GM19023 (cell line): ENCODE measurements around the gene NPTX1.

ENCODE experiments used
- ATAC-seq: cut with Tn5 transposase; IDR thresholded peaks from one replicate; pipeline ENCODE4 v1.9.1; 2021; ENCODE audit warnings: mild to moderate bottlenecking, moderate library complexity; ENCODE audit not compliant: unreplicated experiment

Gene NPTX1

DNA sequence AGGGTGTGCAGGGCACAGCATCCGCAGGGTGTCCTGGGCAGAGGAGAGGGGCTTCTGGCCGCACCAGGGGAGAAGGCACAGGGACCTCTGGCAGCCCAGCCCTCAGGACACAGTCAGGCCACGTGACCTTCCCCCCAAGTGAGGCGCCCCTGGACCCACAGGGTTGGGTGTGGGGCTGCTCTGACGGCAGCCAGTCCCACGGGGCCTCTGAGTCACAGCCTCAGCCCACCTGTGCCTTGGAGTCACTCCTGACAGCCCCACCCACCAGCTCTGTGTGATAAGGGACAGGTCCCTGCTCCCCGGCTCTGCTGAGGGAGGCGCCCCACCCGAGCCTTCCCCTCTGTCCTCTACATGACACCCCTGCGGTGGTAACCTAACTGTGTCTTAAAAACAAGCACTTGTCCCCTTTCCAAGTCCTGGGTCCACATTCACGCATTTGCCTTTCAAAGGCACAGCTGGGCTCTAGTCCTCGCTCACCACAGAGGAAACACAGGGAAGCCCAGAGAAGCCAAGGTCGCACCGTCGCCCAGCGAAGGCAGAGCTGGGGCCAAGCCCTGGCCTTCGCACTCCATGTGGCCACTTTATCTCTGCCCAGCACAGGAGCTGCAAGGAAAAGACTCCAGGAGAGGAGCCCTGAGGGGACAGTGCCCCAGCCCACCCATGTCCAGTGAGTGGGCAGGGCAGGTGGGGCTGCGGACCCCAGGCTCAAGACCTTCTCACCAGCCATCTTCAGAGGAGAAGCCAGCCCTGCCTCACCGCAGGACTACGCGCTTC is 5.1 kb upstream of the NPTX1 start:
- ATAC-seq, result no peak

DNA sequence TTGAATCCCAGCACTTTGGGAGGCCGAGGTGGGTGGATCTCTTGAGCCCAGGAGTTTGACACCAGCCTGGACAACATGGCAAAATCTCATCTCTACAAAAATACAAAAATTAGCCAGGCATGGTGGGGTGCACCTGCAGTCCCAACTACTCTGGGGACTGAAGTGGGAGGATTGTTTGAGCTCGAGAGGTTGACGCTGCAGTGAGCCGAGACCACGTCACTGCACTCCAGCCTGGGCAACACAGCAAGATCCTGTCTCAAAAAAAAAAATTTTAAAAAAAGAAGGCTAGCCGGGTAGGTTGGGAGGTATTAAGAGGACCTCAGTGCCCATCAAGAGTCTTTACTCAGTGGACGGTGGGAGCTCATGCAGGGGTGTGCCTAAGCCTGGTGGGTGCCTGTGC is 3.8 kb upstream of the NPTX1 start:
- ATAC-seq, result no peak

- no peak for ATAC-seq
Observed at GRCh38 chr17:80479246-80479566, 2.8 kb upstream of the NPTX1 start.

DNA sequence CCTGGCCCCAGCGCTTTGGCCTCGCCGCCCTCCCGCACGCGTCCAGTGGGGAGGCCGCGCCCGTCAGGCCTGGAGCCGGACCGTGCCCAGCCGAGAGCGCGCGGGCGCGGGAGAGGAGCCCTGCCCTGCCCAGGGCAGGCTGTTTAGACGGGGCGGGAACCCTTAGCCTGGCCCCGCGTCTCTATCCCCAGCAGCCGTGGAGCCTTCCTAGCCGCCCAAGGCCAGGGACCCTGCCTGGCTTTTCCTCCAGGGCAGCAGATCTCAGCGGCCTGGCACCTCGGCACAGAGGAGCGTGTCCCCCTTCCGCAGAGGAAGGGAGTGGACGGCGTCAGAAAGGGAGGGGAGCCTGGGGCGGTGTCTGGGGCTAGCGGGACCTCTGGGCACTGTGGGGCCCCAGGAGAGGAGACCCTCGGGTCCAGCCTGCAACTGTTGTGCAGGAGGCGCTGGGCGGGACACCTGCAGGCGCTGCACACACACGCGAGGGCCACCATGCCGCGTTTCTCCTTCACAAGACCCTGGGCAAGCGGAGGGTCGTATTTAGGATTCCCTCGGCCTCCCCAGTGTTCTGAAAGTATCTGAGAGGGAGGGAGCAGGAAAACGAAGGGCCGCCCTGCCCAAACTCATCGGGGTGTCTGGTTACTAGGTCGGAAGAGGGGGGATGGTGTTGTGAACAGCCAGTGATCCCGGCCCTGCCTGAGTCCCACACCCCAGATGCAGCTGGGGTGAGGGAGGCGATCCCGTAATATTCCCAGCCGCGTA is 2.3 kb upstream of the NPTX1 start:
- ATAC-seq, result no peak

DNA sequence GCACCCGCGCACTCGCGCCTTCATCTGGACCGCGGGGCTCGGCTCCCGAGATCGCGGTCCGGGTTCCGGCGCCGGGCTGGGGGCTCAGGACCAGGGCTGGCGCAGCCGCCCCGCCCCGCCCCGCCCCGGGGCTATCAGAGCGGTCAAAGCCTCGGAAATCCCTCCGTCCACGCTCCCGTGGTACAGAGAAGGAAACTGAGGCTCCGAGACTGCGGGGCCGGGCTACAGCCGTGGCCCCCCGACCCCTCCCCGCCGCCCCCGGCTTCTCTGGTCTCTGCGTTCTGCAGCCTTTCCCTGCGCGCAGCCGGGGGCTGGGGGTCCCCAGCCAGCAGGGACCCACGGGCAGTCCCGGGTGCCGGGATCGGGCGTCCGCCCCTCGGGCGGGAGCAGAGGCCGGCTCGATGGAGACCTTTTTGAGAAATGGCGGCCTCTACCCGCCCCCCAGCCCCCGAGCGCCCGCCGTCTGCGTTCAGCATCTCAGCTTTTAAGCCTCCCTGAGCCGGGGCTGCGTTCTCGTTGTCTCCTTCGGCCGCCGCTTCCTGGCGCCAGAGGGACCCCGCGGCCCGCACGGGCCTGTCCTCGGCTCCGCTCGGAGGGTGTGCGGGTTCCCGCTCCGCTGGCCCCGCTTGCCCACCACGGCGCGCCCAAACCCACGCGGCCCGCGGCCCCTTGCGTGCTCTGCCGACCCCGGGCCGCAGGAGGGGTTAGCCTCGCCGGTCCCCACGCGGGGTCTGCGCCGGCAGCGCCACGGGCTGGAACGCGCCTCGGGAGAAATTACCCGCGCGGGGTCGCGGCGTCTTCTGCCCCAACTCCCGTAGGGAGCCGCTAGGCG is 1.5 kb upstream of the NPTX1 start:
- ATAC-seq, result no peak

DNA sequence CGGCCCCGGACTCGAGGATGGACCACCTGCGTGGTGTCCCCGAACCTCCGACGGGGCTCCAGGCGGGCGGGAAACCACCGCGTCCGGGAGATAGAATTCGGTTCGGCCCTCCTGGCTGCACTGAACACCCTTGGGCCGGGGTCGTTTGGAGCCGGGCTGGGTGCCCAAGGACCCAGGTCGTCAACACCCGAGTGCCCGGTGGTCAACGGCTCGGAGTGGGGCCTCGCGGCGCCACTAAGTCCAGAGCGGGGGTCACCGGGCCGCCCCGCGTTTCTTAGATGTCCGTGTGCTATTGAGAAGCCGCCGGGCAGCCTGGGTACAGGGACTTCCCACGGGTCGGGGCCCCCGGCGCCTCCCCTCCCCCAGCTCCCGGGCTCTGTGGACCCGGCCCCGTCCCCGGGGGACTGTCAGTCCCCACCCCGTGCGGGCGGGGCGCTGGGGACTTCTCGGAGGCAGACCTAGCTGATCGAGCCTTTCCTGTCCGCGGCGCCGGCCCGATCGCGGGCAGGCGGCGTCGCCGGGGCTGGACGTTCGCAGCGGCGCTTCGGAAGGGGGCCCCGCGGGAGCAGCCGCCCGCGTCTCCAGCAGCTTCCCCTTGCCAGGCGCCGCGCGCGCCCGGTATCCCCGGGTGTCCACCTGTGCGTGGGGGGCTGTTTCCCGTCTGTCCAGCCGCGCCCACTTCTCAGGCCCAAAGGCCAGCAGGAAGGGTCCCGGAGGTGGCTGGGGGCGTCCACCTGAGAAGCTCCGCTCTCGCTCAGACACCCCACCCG is 655 bp upstream of the NPTX1 start:
- no peak for ATAC-seq

DNA sequence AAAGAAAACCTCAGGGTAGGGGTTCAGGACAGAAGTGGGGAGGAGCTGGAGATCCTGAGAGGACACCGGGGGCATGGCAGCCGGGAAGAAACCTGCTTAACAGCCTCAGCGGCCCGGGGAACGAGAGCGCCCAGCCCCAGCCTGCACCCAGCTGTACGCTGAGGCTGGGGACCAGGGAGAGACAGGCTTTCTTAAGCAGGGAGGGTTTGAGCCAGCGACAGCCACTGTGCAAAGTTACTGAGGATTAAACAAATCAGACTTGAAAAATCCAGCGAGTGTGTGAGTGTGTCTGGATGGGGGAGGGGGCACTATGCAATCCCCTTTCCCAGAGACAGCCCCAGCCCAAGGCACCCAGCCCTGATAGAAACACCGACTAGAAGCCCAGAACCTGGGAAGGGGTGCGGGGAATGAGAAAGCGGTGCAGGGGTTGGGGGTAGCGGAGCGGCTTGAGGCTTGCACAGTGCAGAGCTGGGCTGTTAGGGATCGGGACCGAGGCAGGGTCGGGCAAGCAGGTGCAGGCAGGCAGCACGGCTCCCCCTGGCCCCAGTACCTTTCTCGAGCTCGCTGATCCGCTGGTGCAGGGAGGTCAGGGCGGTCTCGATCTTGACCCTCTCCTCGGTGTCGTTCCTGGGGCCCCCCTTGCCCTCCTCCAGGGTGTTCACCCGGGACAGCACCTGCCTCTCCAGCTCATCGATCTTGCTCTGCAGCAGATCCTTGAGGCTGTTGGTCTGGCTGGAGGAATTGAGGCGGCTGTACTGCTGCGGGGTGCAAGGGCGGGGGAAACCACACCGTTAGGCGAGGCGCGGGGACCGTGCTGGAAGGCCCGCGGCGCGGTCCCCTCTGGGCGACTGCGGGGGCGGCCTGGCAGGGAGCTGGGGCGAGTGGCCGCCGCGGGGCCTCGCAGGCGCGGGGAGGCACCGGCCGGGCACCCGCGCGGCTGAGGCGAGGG is 1.2 kb downstream of the NPTX1 start:
- no peak for ATAC-seq

GRCh38 chr17:80474231-80474960 is 2.0 kb downstream of the NPTX1 start:
- no peak for ATAC-seq

- ATAC-seq, result no peak
Observed at GRCh38 chr17:80473701-80474100, 2.7 kb downstream of the NPTX1 start.

DNA sequence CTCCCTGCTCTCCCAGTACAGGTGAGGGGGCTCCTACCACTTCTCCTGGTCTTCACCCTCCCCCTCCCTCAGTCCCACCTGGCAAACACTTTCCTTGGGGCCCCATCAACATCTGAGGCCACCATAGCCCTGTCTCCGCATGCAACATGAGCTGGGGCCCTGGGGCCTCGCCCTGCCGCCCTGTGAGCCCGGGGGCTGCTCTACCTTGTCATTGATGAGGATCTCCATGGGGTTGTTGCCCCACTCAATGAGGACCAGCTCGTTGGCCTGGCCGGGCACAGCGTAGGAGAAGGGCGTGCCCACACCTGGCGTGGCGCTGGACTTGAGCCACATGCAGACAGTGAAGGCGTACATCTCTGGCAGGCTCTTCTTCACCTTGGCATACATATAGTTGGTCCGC is 3.4 kb downstream of the NPTX1 start:
- ATAC-seq, result no peak

GRCh38 chr17:80471922-80472321 is 4.5 kb downstream of the NPTX1 start:
- no peak for ATAC-seq

DNA sequence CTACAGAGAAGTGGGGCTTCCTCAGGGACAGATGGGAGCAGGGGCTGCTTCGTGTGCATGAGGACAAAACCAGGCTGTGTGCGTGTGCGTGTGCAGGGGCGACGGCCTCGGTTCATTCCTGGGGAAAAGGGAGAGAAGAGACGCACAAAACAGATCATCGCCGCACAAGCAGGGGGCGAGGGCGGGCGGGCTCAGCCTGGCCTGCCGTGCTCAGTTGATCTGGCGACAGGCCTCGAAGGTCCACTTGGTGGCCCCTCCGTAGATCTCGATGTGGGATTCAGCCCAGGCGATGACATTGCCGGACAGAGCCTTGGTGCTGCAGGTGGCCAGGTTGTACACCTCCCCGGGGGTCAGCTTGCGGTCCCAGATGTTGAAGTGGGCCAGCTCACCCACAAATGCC is 5.8 kb downstream of the NPTX1 start:
- ATAC-seq, result no peak

- ATAC-seq, result no peak
Observed at GRCh38 chr17:80469667-80470066, 6.7 kb downstream of the NPTX1 start.

GRCh38 chr17:80468781-80469493 is 7.5 kb downstream of the NPTX1 start:
- no peak for ATAC-seq

DNA sequence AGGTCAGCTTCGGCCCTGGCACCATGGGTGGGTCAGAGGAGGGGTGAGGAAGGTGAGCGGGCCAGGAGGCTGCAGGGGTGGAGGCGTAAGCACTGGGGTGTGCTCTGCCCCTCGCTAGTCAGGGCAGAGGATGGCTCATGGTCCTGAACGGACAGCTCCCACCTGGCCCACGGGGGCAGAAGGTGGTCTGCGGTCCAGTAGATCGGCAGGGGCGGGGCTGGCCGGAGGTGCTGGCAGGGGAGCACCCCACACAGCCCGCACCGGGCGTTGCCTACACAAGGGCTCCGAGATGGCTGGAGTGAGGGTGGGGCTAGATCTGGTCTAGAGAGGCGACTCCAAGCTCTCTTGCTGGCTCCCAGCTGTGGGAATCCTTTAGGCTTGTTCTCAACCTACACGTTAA is 8.2 kb downstream of the NPTX1 start:
- no peak for ATAC-seq

- ATAC-seq, result no peak
Observed at GRCh38 chr17:80466188-80466705, 10.2 kb downstream of the NPTX1 start.

- ATAC-seq, result no peak
Observed at GRCh38 chr17:80465327-80465974, 11.0 kb downstream of the NPTX1 start.

- ATAC-seq, result no peak
Observed at GRCh38 chr17:80464486-80464885, 11.9 kb downstream of the NPTX1 start.
